ENCODE measurements around the gene FAF2.

Gene FAF2

DNA sequence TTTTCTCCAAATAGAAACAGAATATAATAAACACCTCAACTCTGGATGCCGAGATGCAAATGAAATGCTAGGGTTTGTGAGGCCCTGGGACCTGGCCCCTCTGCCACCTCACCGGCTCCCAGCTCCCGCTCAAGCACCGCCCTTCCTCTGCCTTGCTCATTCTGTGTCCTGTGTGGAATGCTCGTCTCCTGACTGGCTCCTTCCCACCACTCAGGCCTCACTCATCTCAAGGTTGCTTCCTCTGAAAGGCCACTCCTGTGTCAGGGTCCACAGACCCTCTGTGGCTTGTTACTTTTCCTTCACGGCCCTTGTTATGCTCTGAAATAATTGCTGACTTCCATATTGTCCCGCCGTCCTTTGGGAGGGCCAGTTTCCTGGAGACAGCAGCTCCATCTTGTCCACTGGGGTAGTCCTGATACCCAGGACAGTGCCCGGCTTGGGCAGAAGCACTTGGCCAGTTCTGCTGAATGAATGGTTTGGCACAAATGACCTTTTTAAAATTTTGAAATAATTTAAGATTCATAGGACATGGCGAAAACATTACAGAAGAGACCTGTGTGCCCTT lies 73.6 kb downstream of the FAF2 start:
- H3K27ac ChIP-seq: no peak overlapping the region
- TF ChIP-seq ZFX (IDR thresholded peaks at IDR 0.05; ENCODE audit: borderline replicate concordance): no peak
- TF ChIP-seq, protein P1, sequence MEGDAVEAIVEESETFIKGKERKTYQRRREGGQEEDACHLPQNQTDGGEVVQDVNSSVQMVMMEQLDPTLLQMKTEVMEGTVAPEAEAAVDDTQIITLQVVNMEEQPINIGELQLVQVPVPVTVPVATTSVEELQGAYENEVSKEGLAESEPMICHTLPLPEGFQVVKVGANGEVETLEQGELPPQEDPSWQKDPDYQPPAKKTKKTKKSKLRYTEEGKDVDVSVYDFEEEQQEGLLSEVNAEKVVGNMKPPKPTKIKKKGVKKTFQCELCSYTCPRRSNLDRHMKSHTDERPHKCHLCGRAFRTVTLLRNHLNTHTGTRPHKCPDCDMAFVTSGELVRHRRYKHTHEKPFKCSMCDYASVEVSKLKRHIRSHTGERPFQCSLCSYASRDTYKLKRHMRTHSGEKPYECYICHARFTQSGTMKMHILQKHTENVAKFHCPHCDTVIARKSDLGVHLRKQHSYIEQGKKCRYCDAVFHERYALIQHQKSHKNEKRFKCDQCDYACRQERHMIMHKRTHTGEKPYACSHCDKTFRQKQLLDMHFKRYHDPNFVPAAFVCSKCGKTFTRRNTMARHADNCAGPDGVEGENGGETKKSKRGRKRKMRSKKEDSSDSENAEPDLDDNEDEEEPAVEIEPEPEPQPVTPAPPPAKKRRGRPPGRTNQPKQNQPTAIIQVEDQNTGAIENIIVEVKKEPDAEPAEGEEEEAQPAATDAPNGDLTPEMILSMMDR (IDR thresholded peaks at IDR 0.05): no peak

GRCh38 chr5:176524138-176524537 lies 76.0 kb downstream of the FAF2 start:
- H3K27ac ChIP-seq: no peak overlapping the region
- TF ChIP-seq, protein P1 (IDR thresholded peaks at IDR 0.05): no peak
- TF ChIP-seq ZFX (IDR thresholded peaks at IDR 0.05; ENCODE audit: borderline replicate concordance): no peak

GRCh38 chr5:176524987-176525386 lies 76.8 kb downstream of the FAF2 start:
- TF ChIP-seq ZFX (IDR thresholded peaks at IDR 0.05; ENCODE audit: borderline replicate concordance): no peak
- TF ChIP-seq, protein P1 (IDR thresholded peaks at IDR 0.05): no peak
- no peak overlapping the region for H3K27ac ChIP-seq

DNA sequence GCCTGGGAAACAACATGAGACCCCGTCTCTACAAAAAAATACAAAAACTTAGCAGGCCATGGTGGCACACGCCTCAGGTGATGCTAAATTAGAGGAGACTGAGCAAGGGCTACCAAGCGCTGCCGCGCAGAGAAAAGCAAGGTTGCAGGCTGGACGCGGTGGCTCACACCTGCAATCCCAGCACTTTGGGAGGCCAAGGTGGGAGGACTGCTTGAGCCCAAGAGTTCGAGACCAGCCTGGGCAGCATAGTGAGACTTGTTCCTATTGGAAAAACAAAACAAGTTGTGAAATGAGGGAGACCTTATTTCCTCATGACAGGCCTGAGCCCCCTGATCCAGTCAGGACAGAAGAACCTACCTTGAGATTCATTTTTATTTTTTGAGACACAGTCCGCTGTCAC lies 77.5 kb downstream of the FAF2 start:
- no peak overlapping the region for H3K27ac ChIP-seq
- TF ChIP-seq, protein P1 (IDR thresholded peaks at IDR 0.05): no peak
- TF ChIP-seq ZFX (IDR thresholded peaks at IDR 0.05; ENCODE audit: borderline replicate concordance): no peak

DNA sequence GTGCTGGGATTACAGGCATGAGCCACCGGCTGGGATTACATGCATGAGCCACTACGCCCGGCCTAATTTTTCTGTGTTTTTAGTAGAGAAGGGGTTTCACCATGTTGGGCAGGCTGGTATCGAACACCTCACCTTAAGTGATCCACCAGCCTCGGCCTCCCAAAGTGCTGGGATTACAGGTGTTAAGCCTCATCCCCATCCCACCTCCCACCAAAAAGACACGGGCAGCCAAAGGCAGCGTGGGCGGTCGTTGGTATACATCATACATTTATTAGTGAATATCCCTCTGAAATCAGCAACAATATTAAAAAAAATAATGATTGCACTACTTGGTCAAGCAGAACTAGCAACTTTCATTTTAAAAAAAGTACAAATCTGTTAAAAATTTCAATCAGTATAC lies 78.3 kb downstream of the FAF2 start:
- TF ChIP-seq, protein P1 (IDR thresholded peaks at IDR 0.05): no peak
- TF ChIP-seq ZFX (IDR thresholded peaks at IDR 0.05; ENCODE audit: borderline replicate concordance): no peak

DNA sequence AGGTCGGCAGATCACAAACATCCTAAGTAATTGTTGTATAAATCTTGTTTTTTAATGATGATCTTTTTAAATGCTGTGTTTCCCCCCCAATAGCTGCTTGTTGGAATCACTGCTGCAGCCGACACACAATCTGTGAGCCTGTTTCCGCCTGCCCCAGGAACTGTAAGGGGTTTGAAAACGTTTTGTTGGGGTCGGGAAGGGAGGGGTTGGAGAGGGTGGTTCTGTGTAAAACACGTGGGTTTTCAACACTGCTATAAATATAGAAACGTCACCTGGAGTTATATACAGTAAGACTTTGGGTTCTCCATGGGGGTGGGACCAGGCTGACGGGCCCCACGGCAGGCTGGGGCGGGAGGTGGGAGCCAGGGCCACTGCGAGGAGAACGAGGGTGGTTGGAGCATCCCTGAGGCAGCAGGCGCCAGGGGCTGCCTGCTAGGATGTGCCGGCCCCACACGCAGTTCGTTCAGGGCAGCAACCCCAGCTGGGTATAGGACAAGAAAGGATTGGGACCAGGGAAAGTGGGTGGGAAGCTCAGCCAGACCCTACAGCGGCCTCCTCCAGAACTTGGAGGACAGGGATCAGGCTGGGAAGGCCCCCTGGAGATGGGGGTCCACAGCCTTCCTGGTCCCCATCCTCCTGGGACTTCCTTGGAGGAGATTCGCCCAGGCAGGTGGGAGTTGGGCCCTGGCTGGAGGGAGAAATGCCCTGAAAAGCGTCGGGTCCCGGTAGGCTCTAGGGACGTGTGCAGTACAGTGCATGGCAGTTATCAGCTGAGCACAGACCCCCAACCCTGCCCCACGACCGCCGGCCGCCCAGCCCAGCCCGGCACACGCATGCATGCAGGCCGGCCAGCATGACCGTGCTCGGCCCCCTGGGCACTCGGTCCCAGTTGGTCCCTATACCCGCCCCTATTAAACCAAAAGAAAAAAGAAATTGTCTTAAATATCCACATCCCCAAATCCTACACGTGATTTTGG lies 79.3 kb downstream of the FAF2 start:
- no peak for TF ChIP-seq ZFX (IDR thresholded peaks at IDR 0.05; ENCODE audit: borderline replicate concordance)
- TF ChIP-seq, protein P1 (IDR thresholded peaks at IDR 0.05): no peak

More for the DNA sequence above, 78.3 kb downstream of the FAF2 start:
- no peak overlapping the region for H3K27ac ChIP-seq

DNA sequence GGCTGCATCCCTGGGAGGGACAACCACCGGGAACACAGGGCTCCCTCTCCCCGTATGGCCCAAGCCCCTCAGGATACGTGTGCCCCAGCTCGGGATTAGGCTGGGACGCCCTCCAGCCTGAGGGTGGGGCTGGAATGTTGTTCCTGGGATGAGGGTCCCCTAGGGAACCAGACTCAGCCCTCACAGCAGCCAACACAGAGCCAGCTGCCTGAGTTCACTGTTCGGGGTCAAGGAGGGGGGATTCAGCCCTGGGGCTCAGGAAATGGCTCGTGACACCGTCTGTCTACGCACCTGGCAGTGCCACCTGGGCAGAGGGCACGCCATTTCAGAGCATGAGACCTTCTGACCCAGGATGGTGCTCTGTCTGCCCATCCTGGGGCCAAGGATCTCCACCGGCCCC lies 80.1 kb downstream of the FAF2 start:
- TF ChIP-seq, protein P1 (IDR thresholded peaks at IDR 0.05): no peak
- no peak for TF ChIP-seq ZFX (IDR thresholded peaks at IDR 0.05; ENCODE audit: borderline replicate concordance)
- no peak overlapping the region for H3K27ac ChIP-seq

More for the DNA sequence above, 79.3 kb downstream of the FAF2 start:
- no peak overlapping the region for H3K27ac ChIP-seq

Measured in 22Rv1 (cell line).